Measurements from ENCODE around the gene DCAF10. TPM values are rescaled to one million over a fixed set of nuclear protein-coding genes. Genes with fewer than 3 reads are reported as not detected.

The DCAF10 gene
- total and polyA plus RNA-seq, 2 of the 13 experiments (the other 11 are each of a cell fraction or from before 2014, with no cell fraction given), result 9.2 to 20.3 TPM

GRCh38 chr9:37904445-37905130 lies 104.0 kb downstream of the DCAF10 start (continued):
- TF ChIP-seq AHDC1 (CRISPR knock-in tag; IDR thresholded peaks at IDR 0.05; ENCODE audit: borderline replicate concordance) (0 out of 2 replicates have a peak, but pooled peaks have one; percentile 13), ZNF431 (CRISPR knock-in tag; IDR thresholded peaks at IDR 0.05; ENCODE audit: borderline replicate concordance, low read depth) (peak; percentile 25; the same call in 1 of the 2 replicates), JUNB (CRISPR knock-in tag; IDR thresholded peaks at IDR 0.05; ENCODE audit: borderline replicate concordance) (no peak), MAZ (IDR thresholded peaks at IDR 0.05; ENCODE audit: borderline replicate concordance, low read depth, low read length) (peak; percentile 2; the same call in 1 of the 2 replicates), MAZ (CRISPR knock-in tag; IDR thresholded peaks at IDR 0.05; ENCODE audit: low read depth) (no peak), ZBTB25 (CRISPR knock-in tag; IDR thresholded peaks at IDR 0.05) (peak; percentile 2; the same call in 1 of the 2 replicates), ZNF460 (CRISPR knock-in tag; IDR thresholded peaks at IDR 0.05; ENCODE audit: borderline replicate concordance) (0 out of 2 replicates have a peak, but pooled peaks have one; percentile 7), ZNF33A (CRISPR knock-in tag; IDR thresholded peaks at IDR 0.05; ENCODE audit: borderline replicate concordance) (0 out of 2 replicates have a peak, but pooled peaks have one; percentile 19), ZNF891 (CRISPR knock-in tag; IDR thresholded peaks at IDR 0.05) (no peak), EP300 (IDR thresholded peaks at IDR 0.05; ENCODE audit: low read depth in 2 of 2, low read length in 2 of 2) (no peak), EP300 (CRISPR knock-in tag; IDR thresholded peaks at IDR 0.05; ENCODE audit: borderline replicate concordance) (0 out of 2 replicates have a peak, but pooled peaks have one; percentile 6), POLR2G (IDR thresholded peaks at IDR 0.05; ENCODE audit: low read depth, low read length) (peak; percentile 15; the same call in 1 of the 2 replicates), JUND (CRISPR knock-in tag; IDR thresholded peaks at IDR 0.05) (0 out of 2 replicates have a peak, but pooled peaks have one; percentile 4), ZNF558 (CRISPR knock-in tag; IDR thresholded peaks at IDR 0.05; ENCODE audit: borderline replicate concordance) (peak; percentile 55; the same call in 1 of the 2 replicates), ZNF576 (CRISPR knock-in tag; IDR thresholded peaks at IDR 0.05) (no peak; the same call in 1 of the 2 replicates), ZNF879 (CRISPR knock-in tag; IDR thresholded peaks at IDR 0.05) (peak; percentile 66; the same call in 1 of the 2 replicates), ATAD3A (CRISPR knock-in tag; IDR thresholded peaks at IDR 0.05) (no peak), TBX2 (CRISPR knock-in tag; IDR thresholded peaks at IDR 0.05; ENCODE audit: borderline replicate concordance) (0 out of 2 replicates have a peak, but pooled peaks have one; percentile 9), ZSCAN25 (CRISPR knock-in tag; IDR thresholded peaks at IDR 0.05) (peak; percentile 17; the same call in 1 of the 2 replicates), CCDC6 (CRISPR knock-in tag; IDR thresholded peaks at IDR 0.05) (peak; percentile 2; the same call in 1 of the 2 replicates), ZBTB38 (CRISPR knock-in tag; IDR thresholded peaks at IDR 0.05) (no peak), ZNF335 (CRISPR knock-in tag; IDR thresholded peaks at IDR 0.05) (no peak; the same call in 1 of the 2 replicates)

Data from HepG2 (cell line).